PC-3 (cell line): ENCODE measurements around the gene SERPINB3.

Source experiments
- CTCF ChIP-seq: fragments of 300-600 bp; sonication (generic); conservative IDR thresholded peaks from 2 replicates; pipeline ENCODE4 v1.5.1; 2017; ENCODE audit warnings: antibody characterized with exemption, low read depth, mild to moderate bottlenecking, low read length
- EZH2 ChIP-seq: fragments of 300-600 bp; sonication (generic); IDR thresholded peaks from one replicate; pipeline ENCODE4 v1.6.1; 2017; ENCODE audit warnings: antibody characterized with exemption, mild to moderate bottlenecking, low read length; ENCODE audit not compliant: unreplicated experiment
- EZH2phosphoT487 ChIP-seq: fragments of 300-600 bp; sonication (generic); IDR thresholded peaks from 2 replicates; pipeline ENCODE4 v1.6.1; 2018; ENCODE audit warnings: mild to moderate bottlenecking, antibody characterized with exemption, low read length, borderline replicate concordance

GRCh38 chr18:63689064-63689463 is 27.4 kb upstream of the SERPINB3 start:
- TF ChIP-seq EZH2 (no peak), CTCF (no peak), EZH2phosphoT487 (no peak)
